Body of pancreas (tissue), 4 donors: Measurements from ENCODE around the gene GEMIN5.

Experiments used
- POLR2A ChIP-seq, 3 donors: fragments of 450-650 bp; IDR thresholded peaks; one replicate each; pipeline ENCODE4 v1.6.1; 2016; ENCODE audit warnings: antibody characterized with exemption in 3 of 3, mild to moderate bottlenecking in 2 of 3
- TF ChIP-seq, protein P1 (sequence below), 7 experiments: fragments of 450-650 bp in 4 of 7; fragments of 200-600 bp in 3 of 7; sonication (generic) in 3 of 7; IDR thresholded peaks; one replicate each; pipeline ENCODE4 v1.5.1; 2016 to 2019; ENCODE audit warnings: antibody characterized with exemption in 7 of 7

DNA sequence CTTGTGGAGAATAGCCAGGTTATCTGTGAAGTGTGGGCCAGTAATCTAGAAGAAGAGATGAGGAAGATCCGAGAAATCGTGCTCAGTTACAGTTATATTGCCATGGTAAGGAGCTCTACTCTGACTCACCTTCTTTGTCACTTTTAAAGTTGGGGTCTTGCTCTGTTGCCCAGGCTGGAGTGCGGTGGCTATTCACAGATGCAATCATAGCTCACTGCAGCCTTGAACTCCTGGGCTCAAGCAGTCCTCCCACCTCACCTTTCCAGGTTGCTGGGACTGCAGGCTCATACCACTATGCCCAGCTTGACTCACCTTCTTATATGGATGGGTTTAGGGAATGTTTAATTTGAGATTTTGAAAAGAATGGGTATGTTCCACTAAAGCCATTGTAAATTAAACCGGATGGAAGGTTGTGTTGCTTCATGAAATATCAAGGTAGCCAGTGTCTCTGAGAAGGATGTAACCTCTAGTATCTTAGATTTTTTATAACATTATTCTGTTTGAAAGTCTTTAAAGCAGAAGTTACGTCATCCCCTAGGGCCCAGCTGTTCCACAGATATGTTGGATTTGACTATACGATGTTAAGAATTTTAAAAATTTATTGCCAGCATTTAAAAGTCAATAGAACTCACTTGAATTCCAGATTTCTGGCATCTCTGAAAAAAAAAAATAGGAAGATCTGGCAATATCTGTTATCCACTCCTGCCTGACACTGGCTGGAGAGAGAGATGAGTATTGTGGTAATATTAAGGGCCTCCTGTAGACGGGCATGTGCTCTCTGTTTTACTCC lies 74.5 kb downstream of the GEMIN5 start:
- TF ChIP-seq POLR2A (IDR thresholded peaks at IDR 0.05), result no peak
- TF ChIP-seq, protein P1, sequence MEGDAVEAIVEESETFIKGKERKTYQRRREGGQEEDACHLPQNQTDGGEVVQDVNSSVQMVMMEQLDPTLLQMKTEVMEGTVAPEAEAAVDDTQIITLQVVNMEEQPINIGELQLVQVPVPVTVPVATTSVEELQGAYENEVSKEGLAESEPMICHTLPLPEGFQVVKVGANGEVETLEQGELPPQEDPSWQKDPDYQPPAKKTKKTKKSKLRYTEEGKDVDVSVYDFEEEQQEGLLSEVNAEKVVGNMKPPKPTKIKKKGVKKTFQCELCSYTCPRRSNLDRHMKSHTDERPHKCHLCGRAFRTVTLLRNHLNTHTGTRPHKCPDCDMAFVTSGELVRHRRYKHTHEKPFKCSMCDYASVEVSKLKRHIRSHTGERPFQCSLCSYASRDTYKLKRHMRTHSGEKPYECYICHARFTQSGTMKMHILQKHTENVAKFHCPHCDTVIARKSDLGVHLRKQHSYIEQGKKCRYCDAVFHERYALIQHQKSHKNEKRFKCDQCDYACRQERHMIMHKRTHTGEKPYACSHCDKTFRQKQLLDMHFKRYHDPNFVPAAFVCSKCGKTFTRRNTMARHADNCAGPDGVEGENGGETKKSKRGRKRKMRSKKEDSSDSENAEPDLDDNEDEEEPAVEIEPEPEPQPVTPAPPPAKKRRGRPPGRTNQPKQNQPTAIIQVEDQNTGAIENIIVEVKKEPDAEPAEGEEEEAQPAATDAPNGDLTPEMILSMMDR (IDR thresholded peaks at IDR 0.05), result no peak
